Measurements from ENCODE around the gene FLYWCH2. TPM values are rescaled to one million over a fixed set of nuclear protein-coding genes. Genes with fewer than 3 reads are reported as not detected.
A peak's percentile ranks its signal among the peaks of the same experiment; 100 is the strongest.

FLYWCH2 gene
- total RNA-seq, 1 experiment from 2014 or later = 33.7 TPM

DNA sequence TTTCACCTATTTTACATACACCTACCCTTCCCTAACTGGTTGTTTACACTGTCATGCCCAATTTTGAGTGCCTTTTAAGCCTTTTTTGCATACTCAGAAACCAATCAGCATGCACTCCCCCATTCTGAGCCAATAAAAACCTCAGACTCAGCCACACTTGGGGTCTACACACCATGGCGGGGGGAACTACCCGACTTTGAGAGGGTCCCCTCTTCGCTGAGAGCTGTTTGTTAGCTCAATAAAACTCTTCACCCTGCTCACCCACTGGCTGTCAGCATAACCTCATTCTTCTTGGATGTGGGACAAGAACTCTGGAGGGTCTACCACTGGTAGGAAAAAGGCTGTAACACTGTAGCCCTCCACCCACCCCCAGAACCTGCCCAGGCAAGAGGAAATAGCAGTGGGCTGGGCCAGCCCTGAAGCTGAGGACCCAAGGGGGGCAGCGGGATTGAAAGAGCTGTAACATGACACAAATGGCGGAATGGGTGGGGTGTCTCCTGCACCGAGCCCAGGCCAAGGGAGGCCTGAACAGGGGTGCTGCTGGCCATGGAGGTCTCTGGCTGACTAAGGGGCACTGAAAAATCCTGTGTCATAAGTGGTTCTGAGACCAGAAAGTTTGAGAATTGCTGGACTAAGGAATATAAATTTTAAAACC is 3.0 kb upstream of the FLYWCH2 start:
- H3K9me3 ChIP-seq (ENCODE audit: control insufficient read depth in 1 of 2, insufficient read depth in 1 of 2, low read depth in 1 of 2, low read length in 2 of 2) = peaks cover 0 to 7% of the 10 kb centered on the region in 2 experiments; a peak in 1 of 4 replicates
- H3K36me3 ChIP-seq (ENCODE audit: control insufficient read depth in 1 of 2, insufficient read depth in 2 of 2, low read length in 2 of 2) = no peaks in the 10 kb centered on the region
- no peak overlapping the region for H2AFZ ChIP-seq (ENCODE audit: low read depth, low read length, poor library complexity, severe bottlenecking)
- no peaks in the 10 kb centered on the region for H4K20me1 ChIP-seq (ENCODE audit: insufficient read depth)
- ChIA-PET CTCF (interaction anchor here (1.1 kb wide), 1 partner anchor 12 kb away, joined by 4 read pairs; no protein-coding TSS in a partner anchor), POLR2A (no interaction called here), RAD21 (ENCODE audit: low non-redundant PET in 1 of 2, low total read pairs in 2 of 2, uncharacterized antibody in 2 of 2, unreplicated experiment in 2 of 2) (no interaction called here)
- TF ChIP-seq CBX3 (IDR thresholded peaks at IDR 0.05; ENCODE audit: low read depth) = 0 out of 2 replicates have a peak, but pooled peaks have one; percentile 4
- TF ChIP-seq EZH2phosphoT487 (IDR thresholded peaks at IDR 0.05; ENCODE audit: borderline replicate concordance) = no peak
- no peak overlapping the region for H3K27ac ChIP-seq (ENCODE audit: low read depth, low read length)
- peaks cover 9 to 22% of the 10 kb centered on the region in 2 experiments for H3K4me1 ChIP-seq (ENCODE audit: control insufficient read depth in 1 of 2, insufficient read depth in 2 of 2, low read length in 2 of 2)
- no peaks in the 10 kb centered on the region for H3K9me2 ChIP-seq (ENCODE audit: insufficient read depth)
- no peak overlapping the region for H3K9ac ChIP-seq (ENCODE audit: low read length)
- ATAC-seq = no peak
- intact Hi-C loops (cut with micrococcal nuclease) = no loop called here
- peaks cover 14% of the 10 kb centered on the region; the same call in 1 of the 2 replicates for H3K79me2 ChIP-seq (ENCODE audit: insufficient read depth, low read length)
- no peak overlapping the region for H3K4me2 ChIP-seq (ENCODE audit: low read length)
- BruUV-seq (replicated peaks) = no TSS peak
- no peak overlapping the region for H3K4me3 ChIP-seq (replicated peaks in 1 of 2; ENCODE audit: low read depth in 1 of 2, low read length in 2 of 2)
- H3K27me3 ChIP-seq (ENCODE audit: insufficient read depth, low read length) = no peaks in the 10 kb centered on the region
- no peak for DNase-seq (ENCODE audit: low read depth, low spot score)

DNA sequence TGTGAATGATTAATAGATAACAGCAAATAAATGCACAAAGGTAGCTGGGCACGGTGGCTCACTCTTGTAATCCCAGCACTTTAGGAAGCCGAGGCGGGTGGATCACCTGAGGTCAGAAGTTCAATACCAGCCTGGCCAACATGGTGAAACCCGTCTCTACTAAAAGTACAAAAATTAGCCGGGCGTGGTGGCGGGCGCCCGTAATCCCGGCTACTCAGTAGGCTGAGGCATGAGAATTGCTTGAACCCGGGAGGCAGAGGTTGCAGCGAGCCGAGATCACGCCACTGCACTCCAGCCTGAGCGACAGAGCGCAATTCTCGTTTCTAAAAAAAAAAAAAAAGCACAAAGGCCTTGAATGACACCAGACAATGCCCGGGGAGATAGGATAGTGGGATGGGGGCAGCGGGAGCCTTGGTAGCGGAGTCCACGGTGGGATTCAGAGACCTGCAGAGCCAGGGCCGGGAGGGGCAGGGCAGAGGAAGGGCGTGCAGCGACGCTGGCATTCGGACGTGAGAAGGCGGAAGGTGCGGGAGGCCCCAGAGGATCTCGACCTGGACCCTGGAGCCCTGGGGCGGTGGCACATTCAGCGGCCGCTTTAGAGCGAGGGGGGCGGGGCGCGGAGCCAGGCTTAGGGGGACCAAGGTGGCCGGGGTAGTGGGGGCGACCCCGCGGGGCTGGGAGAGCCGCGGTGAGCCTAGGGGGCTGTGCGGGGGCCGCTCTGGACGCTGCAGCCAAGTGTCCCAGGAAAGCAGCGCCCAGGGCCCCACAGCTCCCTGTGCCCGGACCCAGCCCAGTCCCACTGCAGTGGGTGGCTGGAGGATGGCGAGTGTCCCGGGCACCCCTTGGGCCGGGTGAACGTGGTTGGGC is 999 bp upstream of the FLYWCH2 start:
- no peak overlapping the region for H2AFZ ChIP-seq (ENCODE audit: low read depth, low read length, poor library complexity, severe bottlenecking)
- ATAC-seq (peak; percentile 23), DNase-seq (ENCODE audit: low read depth, low spot score) (no peak)
- peak overlapping the region; percentile 93 for H3K9ac ChIP-seq (ENCODE audit: low read length)
- ChIA-PET CTCF (interaction anchor here (0.9 to 2.1 kb wide), 10 partner anchors 7 to 43 kb away, joined by 3 to 16 read pairs (median 6); partner anchors contain the start of gene PRSS22), RAD21 (ENCODE audit: low non-redundant PET in 1 of 2, low total read pairs in 2 of 2, uncharacterized antibody in 2 of 2, unreplicated experiment in 2 of 2) (no interaction called here), POLR2A (interaction anchor here (0.9 to 2.8 kb wide), 12 partner anchors 14 to 130 kb away, joined by 3 to 21 read pairs (median 4); partner anchors contain the start of genes FLYWCH1 and PRSS22)
- no peaks in the 10 kb centered on the region for H4K20me1 ChIP-seq (ENCODE audit: insufficient read depth)
- peak overlapping the region; percentile 94 for H3K4me2 ChIP-seq (ENCODE audit: low read length)
- peak overlapping the region; percentile 80 to 98 for H3K4me3 ChIP-seq (replicated peaks in 1 of 2; ENCODE audit: low read depth in 1 of 2, low read length in 2 of 2)
- H3K9me3 ChIP-seq (ENCODE audit: control insufficient read depth in 1 of 2, insufficient read depth in 1 of 2, low read depth in 1 of 2, low read length in 2 of 2) = peaks cover 0 to 7% of the 10 kb centered on the region in 2 experiments; a peak in 1 of 4 replicates
- intact Hi-C loops (cut with micrococcal nuclease) = loop anchor here (1.0 kb wide), 1 partner anchor 23 kb away; no protein-coding TSS in a partner anchor
- BruUV-seq (replicated peaks) = no TSS peak
- no peaks in the 10 kb centered on the region for H3K27me3 ChIP-seq (ENCODE audit: insufficient read depth, low read length)
- peaks cover 9 to 18% of the 10 kb centered on the region in 2 experiments for H3K4me1 ChIP-seq (ENCODE audit: control insufficient read depth in 1 of 2, insufficient read depth in 2 of 2, low read length in 2 of 2)
- no peaks in the 10 kb centered on the region for H3K36me3 ChIP-seq (ENCODE audit: control insufficient read depth in 1 of 2, insufficient read depth in 2 of 2, low read length in 2 of 2)
- H3K79me2 ChIP-seq (ENCODE audit: insufficient read depth, low read length) = peaks cover 14% of the 10 kb centered on the region; the same call in 1 of the 2 replicates
- peak overlapping the region; percentile 78 for H3K27ac ChIP-seq (ENCODE audit: low read depth, low read length)
- no peaks in the 10 kb centered on the region for H3K9me2 ChIP-seq (ENCODE audit: insufficient read depth)
- no peak for TF ChIP-seq ZBTB33 (IDR thresholded peaks at IDR 0.05; ENCODE audit: extremely low read depth, insufficient replicate concordance, low read length)
- TF ChIP-seq, protein P1, sequence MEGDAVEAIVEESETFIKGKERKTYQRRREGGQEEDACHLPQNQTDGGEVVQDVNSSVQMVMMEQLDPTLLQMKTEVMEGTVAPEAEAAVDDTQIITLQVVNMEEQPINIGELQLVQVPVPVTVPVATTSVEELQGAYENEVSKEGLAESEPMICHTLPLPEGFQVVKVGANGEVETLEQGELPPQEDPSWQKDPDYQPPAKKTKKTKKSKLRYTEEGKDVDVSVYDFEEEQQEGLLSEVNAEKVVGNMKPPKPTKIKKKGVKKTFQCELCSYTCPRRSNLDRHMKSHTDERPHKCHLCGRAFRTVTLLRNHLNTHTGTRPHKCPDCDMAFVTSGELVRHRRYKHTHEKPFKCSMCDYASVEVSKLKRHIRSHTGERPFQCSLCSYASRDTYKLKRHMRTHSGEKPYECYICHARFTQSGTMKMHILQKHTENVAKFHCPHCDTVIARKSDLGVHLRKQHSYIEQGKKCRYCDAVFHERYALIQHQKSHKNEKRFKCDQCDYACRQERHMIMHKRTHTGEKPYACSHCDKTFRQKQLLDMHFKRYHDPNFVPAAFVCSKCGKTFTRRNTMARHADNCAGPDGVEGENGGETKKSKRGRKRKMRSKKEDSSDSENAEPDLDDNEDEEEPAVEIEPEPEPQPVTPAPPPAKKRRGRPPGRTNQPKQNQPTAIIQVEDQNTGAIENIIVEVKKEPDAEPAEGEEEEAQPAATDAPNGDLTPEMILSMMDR (IDR thresholded peaks at IDR 0.05 in 2 of 3, conservative IDR thresholded peaks at IDR 0.05 in 1 of 3; ENCODE audit: borderline replicate concordance in 1 of 3, insufficient read depth in 1 of 3, low read depth in 2 of 3, low read length in 2 of 3) = no peak
- TF ChIP-seq EGR1 (IDR thresholded peaks at IDR 0.05; ENCODE audit: low read depth) = no peak
- no peak for TF ChIP-seq SIN3A (IDR thresholded peaks at IDR 0.05; ENCODE audit: low read depth)
- no peak for TF ChIP-seq ZNF274 (IDR thresholded peaks at IDR 0.05; ENCODE audit: low read depth, low read length)
- TF ChIP-seq TCF7L2 (IDR thresholded peaks at IDR 0.05; ENCODE audit: borderline replicate concordance, extremely low read depth, insufficient read depth, insufficient read length) = no peak
- peak; percentile 70 for TF ChIP-seq POLR2AphosphoS5 (IDR thresholded peaks at IDR 0.05; ENCODE audit: low read depth, low read length)
